Stimulated activated CD4-positive, alpha-beta T cell treated with anti-CD3 and anti-CD28 coated beads, Interleukin-4, amount 100 ng/mL, for 4 hours (primary cell): ENCODE measurements around the gene VARS2.
A peak's percentile ranks its signal among the peaks of the same experiment; 100 is the strongest.
"Not testable (repeated sequence)": the region's sequence is repeated elsewhere in the genome, so short reads cannot be mapped to it uniquely, and the experiment has no call there.

Experiments used
- DNase-seq, 2 experiments: peaks; one replicate each; pipeline ENCODE4 v3.0.0-alpha.2; 2020

The VARS2 gene

DNA sequence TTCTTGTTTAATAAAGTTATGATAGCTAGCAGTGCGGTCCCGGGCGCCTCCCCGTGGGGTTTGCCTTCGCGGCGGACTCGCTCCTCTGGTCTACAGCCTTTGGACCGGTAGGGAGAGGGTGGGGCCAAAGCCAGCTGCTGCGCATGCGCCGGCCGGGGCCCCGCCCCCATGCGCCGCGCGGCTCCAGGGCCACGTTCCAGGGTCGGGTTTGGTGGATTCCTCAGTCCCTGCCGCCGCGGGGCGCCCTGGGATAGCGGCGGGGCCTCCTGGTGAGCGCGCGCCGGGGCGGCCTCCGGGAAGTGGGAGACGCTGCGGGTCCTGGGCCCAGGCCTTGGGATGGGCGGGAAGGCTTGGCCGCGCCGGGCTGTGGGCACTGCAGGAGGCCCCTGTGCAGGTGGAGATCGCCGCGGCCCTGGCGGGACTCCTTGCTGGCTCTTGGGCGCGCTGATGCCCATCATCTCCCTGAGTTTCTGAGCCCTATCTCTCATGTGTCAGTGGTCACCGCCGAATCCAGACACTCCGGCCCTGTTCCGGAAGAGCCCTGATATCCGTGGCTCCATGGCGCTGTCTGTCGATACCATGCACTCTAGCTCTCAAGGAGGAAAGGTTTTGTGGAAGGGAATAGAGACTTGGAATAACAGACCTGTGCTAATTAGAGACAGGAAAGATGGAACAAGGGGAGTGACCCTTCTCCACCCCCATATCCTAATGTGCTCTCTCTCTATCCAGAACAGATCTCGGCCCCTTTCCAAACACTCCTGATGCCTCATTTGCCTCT, at the start of gene VARS2:
Gene VARS2 (plus strand): TSS at position 163 of the 778 bp plus-strand sequence. CDS start 599 bp downstream, at position 762.
- peak; percentile 83 to 86 for DNase-seq

DNA sequence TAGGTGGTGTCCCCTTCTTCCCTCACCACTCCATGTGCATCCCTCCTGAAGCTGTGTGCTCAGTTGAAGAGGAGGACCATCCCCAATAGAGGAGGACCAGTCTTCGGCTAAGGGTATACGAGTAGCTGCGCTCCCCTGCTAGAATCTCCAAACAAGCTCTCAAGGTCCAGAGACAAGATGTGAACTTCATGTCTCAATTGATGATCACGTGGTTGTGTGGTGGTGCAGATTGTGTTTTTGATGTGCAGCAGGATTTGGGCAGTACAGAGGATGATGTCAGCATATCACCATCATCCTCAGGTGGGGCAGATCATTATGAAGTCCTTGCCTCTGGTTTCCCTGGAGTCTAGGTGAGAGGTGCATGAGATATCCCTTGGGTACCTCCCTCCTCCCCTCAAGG, 49.7 kb upstream of the VARS2 start:
- DNase-seq: no peak

DNA sequence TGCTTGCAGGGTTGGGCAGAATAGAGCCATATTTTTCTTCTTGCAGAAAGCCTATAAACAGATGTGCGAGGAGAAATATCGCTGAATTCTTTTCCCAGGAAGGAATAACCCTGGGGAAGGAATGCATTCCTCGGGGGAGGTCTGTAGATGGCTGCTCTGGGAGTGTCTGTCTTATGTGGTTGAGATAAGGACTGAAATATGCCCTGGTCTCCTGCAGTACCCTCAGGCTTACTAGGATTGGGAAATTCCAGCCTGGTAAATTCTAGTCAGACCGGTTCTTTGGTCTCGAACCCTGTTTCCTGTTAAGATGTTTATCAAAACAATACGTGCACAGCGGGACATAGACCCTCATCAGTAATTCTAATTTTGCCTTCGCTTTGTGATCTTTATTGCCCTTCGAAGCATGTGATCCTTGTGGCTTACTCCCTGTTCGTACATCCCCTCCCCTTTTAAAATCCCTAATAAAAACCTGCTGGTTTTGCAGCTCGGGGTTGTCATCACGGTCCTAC, 44.7 kb upstream of the VARS2 start:
- not testable (repeated sequence) for DNase-seq

DNA sequence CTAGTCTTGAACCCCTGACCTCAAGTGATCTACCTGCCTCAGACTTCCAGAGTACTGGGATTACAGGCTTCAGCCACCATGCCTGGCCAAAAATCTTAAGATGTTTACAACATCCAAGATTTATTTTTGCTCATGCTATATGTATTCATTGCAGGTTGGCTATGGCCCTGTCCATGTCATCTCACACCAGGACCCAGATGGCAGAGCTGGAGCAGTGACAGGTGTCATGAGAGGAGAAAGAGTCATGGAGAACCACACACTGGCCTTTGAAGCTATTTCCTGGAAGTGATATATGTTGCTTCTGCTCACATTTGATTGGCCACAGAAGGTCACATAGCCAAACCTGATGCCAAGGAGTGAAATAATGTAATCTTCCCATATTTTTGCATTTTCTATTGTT, 43.5 kb upstream of the VARS2 start:
- DNase-seq: no peak

DNA sequence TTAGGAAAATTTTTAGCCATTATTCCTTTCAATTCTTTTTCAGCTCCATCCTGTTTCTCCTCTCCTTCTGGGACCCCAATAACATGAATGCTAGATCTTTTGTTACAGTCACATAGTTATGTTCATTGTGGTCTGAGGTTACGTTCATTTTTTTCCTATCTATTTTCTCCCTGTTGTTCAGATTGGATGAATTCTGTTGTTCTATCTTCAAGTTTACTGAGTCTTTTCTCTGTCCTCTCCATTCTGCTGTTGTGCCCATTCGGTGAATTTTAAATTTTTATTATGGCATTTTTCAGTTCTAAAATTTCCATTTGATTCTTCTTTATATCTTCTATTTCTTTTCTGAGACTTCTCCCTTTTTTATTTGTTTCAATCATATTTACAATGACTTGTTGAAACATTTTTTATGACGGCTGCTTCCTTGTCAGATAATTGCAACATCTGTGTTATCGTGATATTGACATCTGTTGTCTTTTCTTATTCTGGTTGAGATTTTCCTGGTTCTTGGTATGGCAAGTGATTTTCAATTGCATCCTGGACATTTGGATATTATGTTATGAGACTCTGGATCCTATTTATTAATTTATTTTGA, 42.4 kb upstream of the VARS2 start:
- no peak for DNase-seq

DNA sequence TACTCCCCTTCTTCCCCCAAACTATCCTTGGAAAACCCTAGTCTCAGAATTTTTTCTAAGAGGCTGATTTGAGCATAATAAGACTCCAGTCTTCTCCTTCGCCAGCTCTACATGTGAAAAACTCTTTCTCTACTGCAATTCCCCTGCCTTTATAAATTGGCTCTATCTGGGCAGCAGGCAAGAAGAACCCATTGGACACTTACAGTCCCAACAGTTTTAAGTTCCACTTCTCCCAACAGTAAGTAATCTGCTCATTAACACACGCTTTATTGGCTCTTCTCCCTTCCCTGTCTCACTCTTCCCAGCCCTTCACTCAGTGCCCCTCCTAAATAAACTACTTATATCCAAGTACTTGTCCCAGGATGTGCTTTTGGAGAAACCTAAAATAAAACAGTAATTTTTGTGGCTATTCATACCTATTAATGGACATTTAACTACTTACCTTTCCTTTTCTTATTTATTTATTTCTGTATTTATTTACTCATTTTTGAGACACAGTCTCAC, 40.8 kb upstream of the VARS2 start:
- DNase-seq: no peak

DNA sequence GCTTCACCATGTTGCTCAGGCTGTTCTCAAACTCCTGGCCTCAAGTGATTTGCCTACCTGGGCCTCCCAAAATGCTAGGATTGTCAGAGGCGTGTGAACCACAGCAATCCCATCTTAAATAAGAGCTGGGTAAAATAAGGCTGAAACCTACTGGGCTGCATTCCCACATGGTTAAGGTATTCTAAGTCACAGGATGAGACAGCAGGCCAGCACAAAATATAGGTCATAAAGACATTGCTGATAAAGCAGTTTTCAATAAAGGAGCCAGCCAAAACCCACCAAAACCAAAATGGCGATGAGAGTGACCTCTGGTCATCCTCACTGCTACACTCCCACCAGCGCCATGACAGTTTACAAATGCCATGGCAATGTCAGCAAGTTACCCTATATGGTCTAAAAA, 40.2 kb upstream of the VARS2 start:
- not testable (repeated sequence) for DNase-seq

DNA sequence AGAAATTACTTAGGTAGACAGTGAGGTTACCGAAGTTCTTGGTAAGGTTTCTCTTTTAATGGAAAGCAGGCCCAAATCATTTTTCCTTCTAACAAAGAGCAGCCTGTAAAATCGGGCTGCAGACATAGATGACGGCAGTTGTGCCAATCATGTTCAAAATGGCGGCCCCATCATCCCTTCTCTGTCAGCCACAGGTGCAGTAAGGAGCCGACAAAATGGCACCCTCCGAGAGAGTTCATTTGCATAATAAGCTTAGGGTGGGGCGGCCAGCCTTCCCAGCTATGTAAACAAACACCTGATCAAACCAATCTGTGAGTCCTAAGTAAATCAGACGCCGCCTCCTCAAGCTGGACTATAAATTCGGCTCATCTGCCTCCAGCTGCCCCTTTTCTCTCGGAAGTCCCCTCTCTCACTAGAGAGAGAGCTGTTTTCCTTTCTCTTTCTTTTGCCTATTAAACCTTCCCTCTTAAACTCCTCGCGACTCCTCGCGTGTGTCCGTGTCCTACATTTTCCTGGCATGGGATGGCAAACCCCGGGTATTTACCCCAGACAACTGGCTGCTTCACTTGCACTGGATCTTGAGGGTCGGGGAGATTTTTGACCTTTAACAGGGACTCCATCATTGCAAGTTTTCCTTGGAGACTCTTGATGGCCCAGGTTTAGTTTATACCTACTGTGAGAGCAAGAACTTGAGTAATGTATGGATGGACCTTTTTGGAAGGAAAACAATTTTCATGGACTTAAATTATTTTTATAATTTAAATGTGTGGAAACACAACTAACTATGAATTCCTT, 38.6 kb upstream of the VARS2 start:
- DNase-seq: no peak

DNA sequence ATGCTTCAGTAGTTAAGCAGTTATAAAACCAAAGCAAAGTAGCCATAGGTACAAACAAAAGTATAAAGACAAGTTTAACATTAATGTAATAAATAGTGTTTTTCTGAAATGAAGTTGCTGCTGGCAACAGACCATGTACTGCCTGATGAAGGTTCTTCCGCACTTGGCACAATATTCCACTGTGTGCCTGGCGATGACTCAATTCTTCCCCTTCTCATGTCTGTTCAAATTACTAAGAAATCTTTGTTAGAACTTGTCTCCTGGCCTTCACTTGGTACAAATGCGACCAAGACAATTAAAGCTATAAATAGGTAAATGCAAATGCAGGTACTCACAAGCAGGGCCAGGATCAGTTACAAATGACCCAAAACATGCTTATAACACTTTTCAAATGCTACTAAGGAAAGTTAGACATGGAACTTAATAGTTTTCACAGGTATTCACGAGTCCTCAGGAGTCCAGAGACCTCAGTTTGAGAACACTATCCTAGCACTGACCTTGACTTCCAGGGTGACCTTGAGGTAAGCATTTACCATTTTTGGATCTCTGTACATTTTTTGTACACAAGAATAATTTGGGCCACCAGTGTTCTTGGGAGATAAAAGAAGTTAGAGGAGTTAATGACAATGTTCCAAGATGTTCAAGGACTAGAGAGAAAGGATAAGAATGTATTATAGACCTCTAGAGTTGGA, 37.9 kb upstream of the VARS2 start:
- peak in 1 of 2 experiments; percentile 25 for DNase-seq

DNA sequence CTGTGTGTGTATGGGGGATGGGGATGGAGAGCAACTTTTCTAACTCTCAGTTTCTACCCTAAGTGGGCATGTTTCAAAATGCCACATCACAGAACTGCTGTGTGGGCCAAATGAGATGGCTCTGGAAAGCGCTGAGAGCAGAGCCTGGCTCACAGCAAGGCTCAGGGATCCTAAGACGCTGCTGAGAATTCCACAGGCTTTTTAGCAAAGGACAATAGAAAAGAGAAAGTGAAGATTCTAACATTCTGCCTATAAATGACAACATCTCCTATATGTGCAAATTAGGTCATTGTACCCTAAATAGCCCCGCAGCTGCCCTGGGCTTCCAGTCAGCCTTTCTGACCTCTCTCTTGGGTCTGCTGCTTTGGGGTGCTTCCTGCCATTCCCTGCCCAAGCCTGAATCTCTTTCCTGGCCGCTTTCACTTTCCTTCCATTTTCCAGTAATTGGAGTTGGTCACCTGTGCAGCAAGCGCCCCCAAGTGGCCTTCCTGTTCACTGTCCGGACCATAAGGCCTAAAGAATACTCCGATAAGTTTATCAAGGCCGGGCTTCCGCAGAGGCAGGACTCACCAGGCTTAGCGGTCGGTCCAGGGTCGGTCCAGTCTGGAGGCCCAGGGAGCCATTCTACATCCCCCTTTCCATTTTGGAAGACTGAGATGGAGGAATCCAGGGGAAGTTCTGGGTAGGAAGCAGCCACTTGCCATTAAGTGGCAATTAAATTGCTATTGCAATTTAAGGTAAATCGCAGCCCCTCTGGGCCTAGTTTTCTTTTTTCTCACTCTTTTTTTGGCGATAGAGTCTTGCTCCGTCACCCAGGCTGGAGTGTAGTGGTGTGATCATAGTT, 36.4 kb upstream of the VARS2 start:
- DNase-seq: peak; percentile 66 to 74

DNA sequence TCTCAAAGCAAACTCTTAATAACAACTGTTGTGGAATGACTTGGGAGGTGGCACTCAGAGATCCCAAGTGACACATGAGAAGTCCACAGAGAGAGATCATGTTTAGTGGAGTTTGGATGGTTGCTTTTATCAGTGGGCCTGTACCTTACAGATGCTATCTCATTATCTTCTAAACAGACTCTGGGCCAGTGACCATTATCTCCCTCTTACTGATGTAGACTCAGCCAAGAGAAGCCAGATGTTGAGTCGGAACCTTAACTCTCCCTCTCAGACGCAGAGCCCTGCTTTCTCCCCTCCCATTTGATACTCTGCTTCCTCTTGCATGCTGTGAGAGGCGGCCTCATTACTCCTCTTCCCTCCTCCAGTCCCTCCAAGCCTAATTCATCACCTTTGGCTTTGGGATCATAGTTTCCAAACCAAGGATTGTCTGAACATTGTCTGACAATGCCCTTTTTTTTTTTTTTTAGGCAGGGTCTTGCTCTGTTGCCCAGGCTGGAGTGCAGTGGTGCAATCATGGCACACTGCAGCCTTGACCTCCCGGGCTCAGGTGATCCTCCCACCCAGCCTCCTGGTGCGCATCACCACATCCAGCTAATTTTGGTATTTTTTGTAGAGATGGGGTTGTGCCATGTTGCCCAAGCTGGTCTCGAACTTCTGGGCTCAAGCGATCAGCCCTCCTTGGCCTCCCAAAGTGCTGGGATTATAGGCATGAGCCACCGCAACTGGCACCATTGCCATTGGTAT, 34.2 kb upstream of the VARS2 start:
- no peak for DNase-seq

DNA sequence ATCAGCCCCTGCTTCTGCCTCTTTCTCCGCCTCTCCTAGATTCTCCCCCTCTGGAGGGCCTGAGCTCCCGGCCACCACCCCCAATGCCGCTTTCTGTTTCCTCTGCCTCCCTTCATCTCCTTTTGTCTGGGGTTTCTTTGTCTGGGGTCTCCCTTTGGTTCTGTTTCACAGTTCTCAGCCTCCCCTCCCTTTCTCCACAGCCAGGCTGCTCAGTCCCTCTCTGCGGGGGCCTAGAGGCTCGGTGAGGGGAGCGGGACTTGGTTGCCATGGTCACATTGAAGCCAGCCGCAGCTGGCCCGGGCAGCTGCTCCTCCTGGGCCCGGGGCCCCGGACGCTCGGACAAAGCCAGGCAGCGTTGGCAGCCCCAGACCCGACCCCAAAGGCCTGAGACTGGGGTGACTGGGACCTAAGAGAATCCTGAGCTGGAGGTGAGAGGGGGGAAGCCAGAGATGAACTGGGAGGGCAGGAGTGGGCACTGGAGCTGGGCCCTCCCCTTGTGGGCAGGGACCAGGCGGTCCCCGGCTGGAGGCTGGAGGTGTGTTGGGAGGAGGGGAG, 33.3 kb upstream of the VARS2 start:
- no peak for DNase-seq

DNA sequence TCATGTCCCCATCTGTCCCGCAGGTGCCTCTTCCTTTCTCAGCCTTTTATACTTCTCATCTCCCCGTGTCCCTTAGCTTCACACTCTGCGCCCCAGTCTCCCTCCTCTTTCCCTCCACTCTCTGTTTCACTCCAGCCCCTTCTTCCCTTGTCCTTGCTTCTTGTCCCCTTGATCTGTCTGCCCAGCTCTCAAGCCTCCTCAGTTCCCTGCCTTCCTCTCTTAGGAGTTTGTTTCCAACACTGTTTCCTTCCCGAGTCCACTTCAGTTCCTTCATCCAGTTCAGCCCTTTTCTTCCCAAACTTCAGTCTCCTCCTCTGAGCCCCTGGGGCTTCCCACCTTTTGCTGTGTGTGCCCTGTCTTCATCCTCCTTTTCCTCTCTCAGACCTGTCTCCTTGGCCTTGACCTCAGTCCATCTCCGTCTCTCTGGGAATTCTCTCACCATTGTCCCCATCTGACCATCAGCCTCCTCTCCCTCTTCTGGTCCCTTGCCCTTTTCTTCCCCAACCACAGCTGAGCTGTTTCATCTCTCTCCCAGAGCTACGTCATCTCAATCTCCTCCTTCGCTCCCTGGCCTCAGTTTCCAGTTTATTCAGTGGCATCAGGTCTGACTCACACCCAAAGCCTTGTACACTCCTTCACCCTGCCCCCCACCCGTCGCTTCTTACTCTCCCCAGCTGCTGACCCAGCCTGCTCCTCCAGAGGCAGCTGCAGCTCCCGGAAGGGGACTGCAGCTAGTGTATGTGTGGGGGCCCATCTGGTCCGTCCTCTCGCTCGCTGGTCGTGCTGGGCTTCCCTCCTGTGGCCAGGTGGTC, 32.4 kb upstream of the VARS2 start:
- DNase-seq: no peak

DNA sequence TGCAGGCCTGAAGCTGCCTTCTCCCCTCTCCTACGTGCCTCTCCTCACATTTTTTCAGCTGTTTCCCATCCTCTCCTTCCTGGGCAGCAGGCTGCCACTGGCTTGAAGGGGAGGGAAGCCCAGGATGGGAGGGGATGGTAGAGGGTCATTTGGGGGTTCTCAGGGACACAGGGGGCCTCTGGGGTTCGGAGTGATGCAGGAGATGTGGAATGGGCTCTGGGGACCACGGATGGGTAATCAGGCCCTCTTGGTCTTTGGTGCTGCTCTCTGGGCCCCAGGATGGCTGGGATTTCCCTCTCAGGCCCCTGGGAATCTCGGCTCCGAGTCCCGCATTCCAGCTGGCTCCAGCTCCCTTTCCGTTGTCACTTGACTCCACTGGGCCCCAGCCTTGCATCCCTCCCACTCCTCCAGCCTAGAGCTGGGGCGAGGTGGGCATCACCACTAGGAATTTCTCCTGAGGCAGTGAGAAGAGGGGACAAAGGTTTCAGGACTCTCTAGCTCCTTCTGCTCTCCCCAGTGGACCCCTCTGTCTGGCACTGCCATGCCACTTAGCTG, 31.8 kb upstream of the VARS2 start:
- no peak for DNase-seq

DNA sequence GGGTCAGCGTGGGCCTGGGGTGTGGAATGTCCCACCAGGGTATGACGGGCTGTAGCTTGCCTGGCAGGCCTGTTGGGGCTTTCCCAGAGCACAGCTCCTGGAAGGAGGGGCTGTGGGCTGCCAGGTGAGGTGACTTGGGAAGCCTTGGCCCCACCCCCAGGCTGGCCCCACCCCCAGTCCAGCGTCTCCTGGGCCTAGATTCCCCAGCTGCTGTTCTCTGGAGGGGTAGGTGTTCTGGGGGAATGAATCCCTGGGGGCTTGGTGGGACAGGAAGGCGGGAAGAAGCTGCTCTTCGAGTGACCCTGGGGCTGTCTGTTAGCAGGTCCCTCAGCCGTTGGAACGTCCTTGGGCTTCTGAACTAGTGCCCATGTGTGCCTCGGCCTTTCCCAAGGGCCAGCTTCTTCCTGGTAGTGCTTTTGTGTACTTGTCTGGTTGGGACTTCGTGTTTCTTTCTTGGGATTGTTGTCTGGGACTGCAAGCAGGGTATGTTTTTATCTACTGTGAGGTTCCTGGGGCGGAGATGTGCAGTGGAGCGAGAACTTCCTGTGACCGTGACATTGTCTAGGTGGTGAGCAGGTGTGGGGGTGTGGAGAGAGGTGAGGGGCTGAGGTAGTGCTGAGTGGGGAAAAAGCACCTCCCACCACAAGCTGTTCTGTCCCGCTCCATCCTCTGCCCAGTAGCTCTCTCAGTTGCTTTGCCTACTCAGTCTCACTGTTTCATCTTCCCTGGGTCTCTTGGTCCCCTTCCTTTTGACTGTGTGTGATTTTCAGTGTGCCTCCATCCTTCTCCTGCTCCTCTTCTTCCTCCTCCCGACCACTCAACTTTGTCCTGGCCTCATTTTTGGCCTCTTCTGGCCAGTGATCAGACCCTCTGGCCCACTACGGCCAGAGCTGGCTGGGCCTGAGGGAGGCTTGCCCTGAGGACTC, 31.0 kb upstream of the VARS2 start:
- DNase-seq: peak; percentile 23 to 38

DNA sequence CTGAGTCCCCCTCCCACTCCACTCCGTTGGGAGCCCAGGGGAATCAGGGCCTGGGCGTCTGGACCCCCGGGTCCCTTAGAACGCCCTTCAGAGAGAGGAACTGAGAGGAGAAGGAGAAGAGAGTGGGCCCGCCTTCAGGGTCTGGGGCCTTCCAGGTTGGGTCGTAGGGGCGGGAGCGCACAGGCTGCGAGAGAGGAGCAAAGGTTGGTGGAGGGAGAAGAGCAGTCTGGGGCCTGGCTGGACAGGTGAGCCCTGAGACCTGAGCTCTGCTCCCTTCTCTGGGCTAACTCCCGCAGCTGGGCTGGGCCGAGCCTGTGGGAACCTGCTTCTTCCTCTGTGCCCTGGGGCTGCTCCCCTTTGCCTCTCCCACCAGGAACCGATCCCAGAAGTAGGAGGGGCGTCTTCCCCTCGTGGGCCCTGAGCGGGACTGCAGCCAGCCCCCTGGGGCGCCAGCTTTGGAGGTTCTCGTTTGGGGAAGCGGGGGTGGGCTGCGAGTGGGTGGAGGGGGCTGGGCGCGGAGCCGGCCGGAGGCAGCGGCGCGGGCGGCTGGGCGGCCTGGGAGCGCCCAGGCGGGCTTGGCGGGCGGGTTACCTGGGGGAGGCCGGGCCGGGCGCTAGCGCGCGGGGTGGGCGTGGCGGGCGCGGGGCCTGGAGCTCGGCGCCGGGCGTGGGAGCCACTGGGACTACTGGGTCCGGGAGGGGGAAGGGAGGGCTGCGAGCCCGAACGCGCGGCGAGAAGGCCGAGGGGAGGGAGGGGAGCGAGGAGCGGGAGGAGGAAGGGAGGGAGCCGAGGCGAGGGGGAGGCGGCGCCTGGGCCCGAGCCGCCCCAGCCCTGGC, 30.1 kb upstream of the VARS2 start, which contains the start of gene DDR1:
Gene DDR1 (plus strand): TSS at position 835 of the 836 bp plus-strand sequence. CDS start 4,211 bp downstream, outside the sequence.
- DNase-seq: peak; percentile 47 to 52
